AG09309 (cell line): ENCODE results near the gene DACH1.

Experiments used
- DNase-seq: peaks from one replicate; pipeline ENCODE4 v3.0.0-alpha.2; 2010; ENCODE audit warnings: low read depth
- H3K4me3 ChIP-seq: 2 replicates; pipeline ENCODE4 v1.5.1; 2011; ENCODE audit warnings: mild to moderate bottlenecking, low read depth, low read length, moderate library complexity; ENCODE audit not compliant: control insufficient read depth
- TF ChIP-seq, protein P1 (sequence below): IDR thresholded peaks from 2 replicates; pipeline ENCODE4 v1.5.1; 2011; ENCODE audit warnings: mild to moderate bottlenecking, low read depth, low read length, inconsistent platforms; ENCODE audit not compliant: insufficient read depth, control insufficient read depth; ENCODE audit errors: missing control alignments

Gene DACH1

DNA sequence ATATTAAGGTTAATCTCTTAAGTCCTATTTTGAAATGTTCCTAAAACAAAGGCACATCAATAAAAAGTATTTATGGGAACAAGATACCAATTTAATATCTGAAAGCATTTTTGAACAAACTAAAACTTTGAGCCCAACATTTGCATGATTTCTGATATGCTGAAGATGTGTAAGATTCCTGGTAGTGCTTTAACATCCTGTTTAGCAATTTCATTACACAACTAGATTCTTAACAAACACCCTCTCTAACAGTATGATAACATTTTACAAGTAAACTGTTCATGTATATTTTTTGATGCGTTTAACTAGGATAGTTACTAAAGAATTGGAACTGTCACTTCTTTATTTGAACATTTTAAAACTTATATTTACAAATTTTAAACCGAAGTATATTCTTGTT lies 63.9 kb downstream of the DACH1 start:
- no peak for DNase-seq
- TF ChIP-seq, protein P1, sequence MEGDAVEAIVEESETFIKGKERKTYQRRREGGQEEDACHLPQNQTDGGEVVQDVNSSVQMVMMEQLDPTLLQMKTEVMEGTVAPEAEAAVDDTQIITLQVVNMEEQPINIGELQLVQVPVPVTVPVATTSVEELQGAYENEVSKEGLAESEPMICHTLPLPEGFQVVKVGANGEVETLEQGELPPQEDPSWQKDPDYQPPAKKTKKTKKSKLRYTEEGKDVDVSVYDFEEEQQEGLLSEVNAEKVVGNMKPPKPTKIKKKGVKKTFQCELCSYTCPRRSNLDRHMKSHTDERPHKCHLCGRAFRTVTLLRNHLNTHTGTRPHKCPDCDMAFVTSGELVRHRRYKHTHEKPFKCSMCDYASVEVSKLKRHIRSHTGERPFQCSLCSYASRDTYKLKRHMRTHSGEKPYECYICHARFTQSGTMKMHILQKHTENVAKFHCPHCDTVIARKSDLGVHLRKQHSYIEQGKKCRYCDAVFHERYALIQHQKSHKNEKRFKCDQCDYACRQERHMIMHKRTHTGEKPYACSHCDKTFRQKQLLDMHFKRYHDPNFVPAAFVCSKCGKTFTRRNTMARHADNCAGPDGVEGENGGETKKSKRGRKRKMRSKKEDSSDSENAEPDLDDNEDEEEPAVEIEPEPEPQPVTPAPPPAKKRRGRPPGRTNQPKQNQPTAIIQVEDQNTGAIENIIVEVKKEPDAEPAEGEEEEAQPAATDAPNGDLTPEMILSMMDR, result no peak
- H3K4me3 ChIP-seq, result no peak overlapping the region

GRCh38 chr13:71801781-71802180 lies 65.2 kb downstream of the DACH1 start:
- TF ChIP-seq, protein P1, result no peak
- no peak for DNase-seq
- no peak overlapping the region for H3K4me3 ChIP-seq

DNA sequence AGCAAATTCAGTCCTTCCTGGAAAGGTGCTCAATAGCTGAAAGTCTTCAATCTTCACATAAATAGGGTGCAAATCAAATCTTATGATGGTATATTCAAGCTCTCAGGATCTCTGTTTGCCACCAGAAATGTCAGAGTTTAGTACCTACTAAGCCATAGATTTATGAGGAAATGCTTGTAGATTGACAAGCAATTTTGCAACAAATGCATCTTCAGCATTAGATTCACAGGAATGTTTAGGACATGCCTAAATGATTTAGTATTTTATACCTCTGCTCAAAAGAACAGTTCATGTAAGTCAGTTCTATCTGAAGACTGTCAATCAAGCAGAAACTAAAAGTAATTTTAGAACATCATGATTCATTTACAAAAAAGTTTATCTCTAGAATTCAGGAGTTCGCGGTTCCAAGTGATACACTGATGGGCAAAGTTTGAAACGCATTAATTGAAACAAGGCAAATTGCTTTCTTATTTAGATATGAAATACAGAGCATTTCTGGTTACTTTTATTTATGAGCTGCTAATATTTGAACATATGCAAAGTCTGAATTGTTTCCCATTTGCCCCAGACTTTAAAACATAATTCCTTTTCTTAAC lies 65.7 kb downstream of the DACH1 start:
- TF ChIP-seq, protein P1, result no peak
- H3K4me3 ChIP-seq, result no peak overlapping the region
- DNase-seq, result no peak

DNA sequence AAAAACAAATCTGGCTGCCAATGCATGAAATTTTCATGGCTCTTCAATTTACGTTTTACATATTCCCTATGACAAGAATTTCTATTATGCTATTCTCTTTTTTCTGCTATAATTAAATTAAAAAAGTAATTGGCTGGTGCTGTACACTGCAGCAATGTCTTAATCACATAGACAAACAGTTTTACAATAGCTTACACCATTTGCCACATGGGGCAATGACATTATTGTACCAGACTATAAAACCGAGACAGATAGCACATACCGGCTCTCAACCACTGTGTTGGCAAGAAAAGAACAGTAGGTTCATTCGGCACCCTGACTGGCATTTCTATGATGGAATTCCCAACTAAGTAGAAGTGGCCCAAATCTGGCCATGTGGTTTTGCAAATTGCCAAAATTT lies 67.7 kb downstream of the DACH1 start:
- no peak for DNase-seq
- TF ChIP-seq, protein P1, result no peak
- no peak overlapping the region for H3K4me3 ChIP-seq

DNA sequence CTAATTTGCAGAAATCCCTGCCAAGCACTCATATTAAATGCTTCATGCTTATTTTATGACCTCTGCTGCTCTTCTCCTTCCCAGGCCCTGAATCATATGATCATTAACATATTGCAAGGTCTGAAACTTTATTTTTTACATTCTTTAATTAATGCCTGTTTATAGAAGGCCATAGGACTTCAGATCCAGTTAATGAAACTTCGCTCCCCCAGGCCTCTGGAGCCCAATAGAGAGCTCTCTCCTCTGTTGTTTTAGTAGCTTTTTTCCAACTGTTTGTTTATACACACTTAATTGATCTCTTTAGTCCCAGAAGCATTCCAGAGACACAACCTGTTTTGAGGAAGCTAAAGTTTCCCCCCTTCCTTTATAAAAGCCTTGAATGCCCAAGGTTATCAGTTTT lies 68.3 kb downstream of the DACH1 start:
- no peak overlapping the region for H3K4me3 ChIP-seq
- no peak for DNase-seq
- TF ChIP-seq, protein P1, result no peak

DNA sequence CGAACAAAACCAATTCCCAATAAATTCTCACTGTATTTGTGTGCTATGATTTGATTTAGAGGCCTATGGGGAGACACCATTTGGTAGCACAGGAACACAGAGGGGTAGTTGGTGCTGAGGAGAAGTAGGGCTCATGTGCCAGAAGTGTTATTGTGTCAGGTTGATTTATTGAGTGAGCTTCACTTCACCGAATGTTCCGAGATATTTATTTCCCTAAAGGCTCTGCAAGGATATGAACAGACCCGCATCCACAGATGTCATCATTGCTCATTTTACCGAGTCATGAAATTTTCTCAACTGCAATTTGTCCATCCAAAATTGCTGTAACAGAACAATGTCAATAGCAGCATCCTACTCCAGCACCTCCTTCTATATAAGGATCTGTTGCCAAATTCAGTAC lies 69.5 kb downstream of the DACH1 start:
- no peak overlapping the region for H3K4me3 ChIP-seq
- no peak for DNase-seq
- TF ChIP-seq, protein P1, result no peak
